Osteoblast (primary cell): ENCODE data around the gene MB. TPM values are rescaled to one million over a fixed set of nuclear protein-coding genes. Genes with fewer than 3 reads are reported as not detected.

Source experiments
- DNase-seq: peaks from one replicate; pipeline ENCODE4 v3.0.0; 2011; ENCODE audit warnings: low spot score, mixed read lengths; ENCODE audit not compliant: insufficient read length; ENCODE audit errors: missing footprints
- H2AFZ ChIP-seq: 2 replicates; pipeline ENCODE4 v1.6.0; 2011; ENCODE audit warnings: mild to moderate bottlenecking, low read length
- H3K27ac ChIP-seq: 2 replicates; pipeline ENCODE4 v1.5.1; 2011; ENCODE audit warnings: mild to moderate bottlenecking, low read depth, low read length, moderate library complexity
- H3K27me3 ChIP-seq: 2 replicates; pipeline ENCODE4 v1.6.0; 2012; ENCODE audit warnings: mild to moderate bottlenecking, control low read depth, inconsistent platforms, low read length, moderate library complexity; ENCODE audit not compliant: insufficient read depth
- H3K36me3 ChIP-seq: 2 replicates; pipeline ENCODE4 v1.5.1; 2011; ENCODE audit warnings: mild to moderate bottlenecking, low read length, control low read depth, moderate library complexity; ENCODE audit not compliant: insufficient read depth
- H3K4me1 ChIP-seq: 2 replicates; pipeline ENCODE4 v1.5.1; 2011; ENCODE audit warnings: mild to moderate bottlenecking, low read length, control low read depth, moderate library complexity; ENCODE audit not compliant: insufficient read depth
- H3K4me2 ChIP-seq: 2 replicates; pipeline ENCODE4 v1.6.0; 2011; ENCODE audit warnings: mild to moderate bottlenecking, low read length; ENCODE audit not compliant: insufficient read depth
- H3K4me3 ChIP-seq: fragments of 200-600 bp; sonication (generic); 3 replicates; pipeline ENCODE4 v1.5.1; 2012; ENCODE audit warnings: mild to moderate bottlenecking, low read length, inconsistent platforms; ENCODE audit not compliant: insufficient read depth
- H3K79me2 ChIP-seq: 2 replicates; pipeline ENCODE4 v1.6.0; 2012; ENCODE audit warnings: mild to moderate bottlenecking, low read length, control low read depth, inconsistent platforms; ENCODE audit not compliant: insufficient read depth
- H3K9me3 ChIP-seq: 2 replicates; pipeline ENCODE4 v1.5.1; 2011; ENCODE audit warnings: low read depth, low read length, control low read depth
- H4K20me1 ChIP-seq: 2 replicates; pipeline ENCODE4 v1.6.0; 2012; ENCODE audit warnings: mild to moderate bottlenecking, low read length, control low read depth; ENCODE audit not compliant: insufficient read depth
- CTCF ChIP-seq: IDR thresholded peaks from 2 replicates; pipeline ENCODE4 v1.5.1; 2011; ENCODE audit warnings: mild to moderate bottlenecking, low read depth, low read length, moderate library complexity; ENCODE audit errors: extremely low read depth
- total RNA-seq: library from RNA; depleted of rRNA; stranded (reverse); fragments of >200 nt; gene quantifications from 2 replicates; pipeline ENCODE4 v1.2.3, GENCODE V29; 2012

The MB gene
- total RNA-seq, 1 donor: 0.36 TPM

DNA sequence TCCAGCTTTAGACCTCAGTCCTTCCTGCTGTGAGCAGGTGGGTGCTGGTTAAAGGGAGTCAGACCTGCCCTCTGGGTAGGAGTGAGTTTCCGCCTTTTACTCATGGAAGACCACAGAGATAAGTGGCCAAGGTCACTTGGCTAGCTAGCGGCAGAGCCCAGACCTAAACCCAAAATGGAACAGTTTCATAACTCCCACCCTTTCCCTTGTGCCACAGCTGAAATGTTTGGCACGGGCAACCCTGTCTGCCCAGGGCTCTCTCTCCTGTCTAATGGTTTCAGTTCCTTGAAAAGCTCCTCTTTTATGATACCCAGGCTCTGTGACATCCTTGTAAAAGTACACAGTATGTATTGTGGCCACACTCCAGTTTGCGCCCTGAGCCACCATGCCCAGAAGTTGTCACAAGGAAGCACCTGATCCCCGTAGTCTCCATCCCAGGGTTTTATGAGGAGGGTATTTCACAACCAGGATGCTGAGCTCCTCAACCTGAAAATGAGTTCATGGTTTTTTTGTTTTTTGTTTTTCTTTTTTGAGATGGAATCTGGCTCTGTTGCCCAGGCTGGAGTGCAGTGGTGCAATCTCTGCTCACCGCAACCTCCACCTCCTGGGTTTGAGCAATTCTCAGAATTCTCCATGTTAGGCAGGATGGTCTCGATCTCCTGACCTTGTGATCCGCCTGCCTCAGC, 5.1 kb downstream of the MB start:
- peaks cover 14% of the 10 kb centered on the region for H3K27me3 ChIP-seq
- H3K36me3 ChIP-seq: no peaks in the 10 kb centered on the region
- H3K4me3 ChIP-seq: no peak overlapping the region
- no peaks in the 10 kb centered on the region for H3K9me3 ChIP-seq
- H2AFZ ChIP-seq: no peak overlapping the region
- H3K79me2 ChIP-seq: no peaks in the 10 kb centered on the region
- no peak overlapping the region for H3K4me2 ChIP-seq
- TF ChIP-seq CTCF: no peak
- no peaks in the 10 kb centered on the region for H3K4me1 ChIP-seq
- no peaks in the 10 kb centered on the region for H4K20me1 ChIP-seq
- no peak for DNase-seq
- no peak overlapping the region for H3K27ac ChIP-seq

- Histone ChIP-seq H2AFZ (no peak overlapping the region), H3K4me3 (no peak overlapping the region), H3K27ac (no peak overlapping the region), H3K9me3 (no peaks in the 10 kb centered on the region), H3K4me1 (no peaks in the 10 kb centered on the region), H3K27me3 (peaks cover 21% of the 10 kb centered on the region), H3K79me2 (no peaks in the 10 kb centered on the region), H4K20me1 (no peaks in the 10 kb centered on the region), H3K4me2 (no peak overlapping the region), H3K36me3 (no peaks in the 10 kb centered on the region)
- DNase-seq: no peak
- no peak for TF ChIP-seq CTCF
Measured at GRCh38 chr22:35611200-35611890, 5.8 kb downstream of the MB start.

DNA sequence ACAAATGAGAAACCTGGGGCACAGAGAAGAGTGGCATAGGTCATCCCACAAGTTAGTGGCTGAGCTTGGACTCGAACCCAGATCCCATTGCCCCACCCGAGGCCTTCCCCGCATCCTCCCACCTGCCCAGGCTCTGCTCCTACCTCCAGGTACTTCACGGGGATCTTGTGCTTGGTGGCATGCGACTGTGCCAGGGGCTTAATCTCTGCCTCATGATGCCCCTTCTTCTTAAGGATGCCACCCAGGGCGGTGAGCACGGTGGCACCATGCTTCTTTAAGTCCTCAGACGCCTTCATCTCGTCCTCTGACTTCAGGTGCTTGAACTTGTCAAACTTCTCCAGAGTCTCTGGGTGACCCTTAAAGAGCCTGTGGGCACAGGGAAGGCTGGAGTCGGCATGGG, 6.4 kb downstream of the MB start:
- peaks cover 21% of the 10 kb centered on the region for H3K27me3 ChIP-seq
- DNase-seq: no peak
- no peak for TF ChIP-seq CTCF
- H3K4me1 ChIP-seq: no peaks in the 10 kb centered on the region
- no peak overlapping the region for H3K27ac ChIP-seq
- no peaks in the 10 kb centered on the region for H3K79me2 ChIP-seq
- no peaks in the 10 kb centered on the region for H4K20me1 ChIP-seq
- no peaks in the 10 kb centered on the region for H3K9me3 ChIP-seq
- no peak overlapping the region for H2AFZ ChIP-seq
- no peaks in the 10 kb centered on the region for H3K36me3 ChIP-seq
- H3K4me3 ChIP-seq: no peak overlapping the region
- no peak overlapping the region for H3K4me2 ChIP-seq

DNA sequence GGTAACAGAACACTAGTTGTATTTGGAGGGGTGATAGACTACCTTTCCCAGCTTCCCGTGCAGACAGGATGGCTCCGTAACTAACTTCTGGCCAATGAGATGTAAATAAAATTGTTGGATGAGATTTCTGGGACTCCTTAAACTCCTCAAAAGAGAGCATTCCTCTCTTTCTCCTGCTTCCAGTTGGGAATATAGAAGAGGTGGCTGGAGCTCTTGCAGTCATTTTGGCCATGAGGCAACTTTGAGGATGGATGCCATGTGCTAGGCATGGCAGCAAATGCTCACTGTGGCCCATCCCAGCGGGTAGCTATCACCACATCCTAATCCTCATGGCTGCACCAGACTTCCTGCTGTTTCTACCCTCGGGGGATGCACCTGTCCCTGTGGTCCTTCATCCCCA, 7.4 kb downstream of the MB start:
- no peak for TF ChIP-seq CTCF
- no peaks in the 10 kb centered on the region for H3K9me3 ChIP-seq
- no peak for DNase-seq
- H3K27ac ChIP-seq: no peak overlapping the region
- H3K4me1 ChIP-seq: no peaks in the 10 kb centered on the region
- peaks cover 21% of the 10 kb centered on the region for H3K27me3 ChIP-seq
- no peaks in the 10 kb centered on the region for H3K79me2 ChIP-seq
- no peaks in the 10 kb centered on the region for H4K20me1 ChIP-seq
- H3K36me3 ChIP-seq: no peaks in the 10 kb centered on the region
- no peak overlapping the region for H3K4me3 ChIP-seq
- no peak overlapping the region for H3K4me2 ChIP-seq
- no peak overlapping the region for H2AFZ ChIP-seq
